Neural cell (in vitro differentiated cells): ENCODE data around the gene LRRC8B. TPM values are rescaled to one million over a fixed set of nuclear protein-coding genes. Genes with fewer than 3 reads are reported as not detected.

Experiments used
- H2AFZ ChIP-seq: fragments of 200-600, 300-800 bp; sonication (generic), shearing (Covaris generic); 2 replicates; pipeline ENCODE4 v1.6.0; 2014; ENCODE audit warnings: low read depth, mild to moderate bottlenecking, antibody characterized with exemption, low read length, moderate library complexity
- H3F3A ChIP-seq: fragments of 200-600 bp; shearing (Covaris generic); 2 replicates; pipeline ENCODE4 v1.6.1; 2016; ENCODE audit warnings: mild to moderate bottlenecking, moderate library complexity, mixed read lengths, antibody characterized with exemption, low read length; ENCODE audit not compliant: insufficient read depth, poor library complexity, severe bottlenecking
- H3K27ac ChIP-seq: fragments of 200-600, 300-800 bp; sonication (generic), shearing (Covaris generic); 2 replicates; pipeline ENCODE4 v1.5.1; 2014; ENCODE audit warnings: mild to moderate bottlenecking, low read length, moderate library complexity
- H3K27me3 ChIP-seq: fragments of 300-800, 200-600 bp; sonication (generic), shearing (Covaris generic); 2 replicates; pipeline ENCODE4 v1.6.0; 2014; ENCODE audit warnings: mild to moderate bottlenecking, low read depth, low read length, moderate library complexity; ENCODE audit not compliant: insufficient read depth
- H3K36me3 ChIP-seq: fragments of 300-800, 200-600 bp; sonication (generic), shearing (Covaris generic); 2 replicates; pipeline ENCODE4 v1.5.1; 2014; ENCODE audit warnings: mild to moderate bottlenecking, antibody characterized with exemption, low read length, moderate library complexity; ENCODE audit not compliant: insufficient read depth
- H3K4me2 ChIP-seq: fragments of 300-800, 200-600 bp; sonication (generic), shearing (Covaris generic); 2 replicates; pipeline ENCODE4 v1.6.0; 2014; ENCODE audit warnings: mild to moderate bottlenecking, low read length
- H3K4me3 ChIP-seq: fragments of 300-800, 200-600 bp; sonication (generic), shearing (Covaris generic); 2 replicates; pipeline ENCODE4 v1.5.1; 2014; ENCODE audit warnings: mild to moderate bottlenecking, low read length, moderate library complexity
- H3K79me2 ChIP-seq: fragments of 200-600 bp; shearing (Covaris generic); replicated peaks from 2 replicates; pipeline ENCODE4 v1.6.0; 2014; ENCODE audit warnings: mild to moderate bottlenecking, low read length, moderate library complexity; ENCODE audit not compliant: insufficient read depth
- H3K9ac ChIP-seq: fragments of 300-800, 200-600 bp; sonication (generic), shearing (Covaris generic); 2 replicates; pipeline ENCODE4 v1.6.1; 2016; ENCODE audit warnings: mild to moderate bottlenecking, low read length, mixed read lengths
- H3K9me2 ChIP-seq: fragments of 200-600 bp; shearing (Covaris generic); 2 replicates; pipeline ENCODE4 v1.6.1; 2016; ENCODE audit warnings: mild to moderate bottlenecking, low read length, mixed read lengths; ENCODE audit not compliant: insufficient read depth
- H3K9me3 ChIP-seq: fragments of 200-600, 300-800 bp; sonication (generic), shearing (Covaris generic); 2 replicates; pipeline ENCODE4 v1.6.1; 2016; ENCODE audit warnings: mild to moderate bottlenecking, mixed run types, low read length, moderate library complexity, mixed read lengths
- H4K20me1 ChIP-seq: fragments of 200-600 bp; shearing (Covaris generic); 2 replicates; pipeline ENCODE4 v1.6.1; 2016; ENCODE audit warnings: mild to moderate bottlenecking, mixed run types; ENCODE audit not compliant: insufficient read depth
- CTCF ChIP-seq: fragments of 450-650 bp; IDR thresholded peaks from 2 replicates; pipeline ENCODE4 v1.5.1; 2014; ENCODE audit warnings: antibody characterized with exemption, mild to moderate bottlenecking, moderate library complexity; ENCODE audit not compliant: poor library complexity, severe bottlenecking
- EP300 ChIP-seq: fragments of 450-650 bp; conservative IDR thresholded peaks from 2 replicates; pipeline ENCODE4 v1.6.1; 2014; ENCODE audit warnings: antibody characterized with exemption, mild to moderate bottlenecking, moderate library complexity; ENCODE audit not compliant: poor library complexity, severe bottlenecking
- EZH2 ChIP-seq: fragments of 200-600, 300-800 bp; shearing (Covaris generic), sonication (generic); IDR thresholded peaks from 2 replicates; pipeline ENCODE4 v1.6.1; 2014; ENCODE audit warnings: antibody characterized with exemption, low read length, borderline replicate concordance, mild to moderate bottlenecking; ENCODE audit not compliant: insufficient read depth, poor library complexity, severe bottlenecking
- MXI1 ChIP-seq: fragments of 450-650 bp; conservative IDR thresholded peaks from 2 replicates; pipeline ENCODE4 v1.6.1; 2014; ENCODE audit warnings: antibody characterized with exemption, mild to moderate bottlenecking; ENCODE audit not compliant: poor library complexity, severe bottlenecking
- POLR2AphosphoS5 ChIP-seq: IDR thresholded peaks from 2 replicates; pipeline ENCODE4 v1.6.1; 2012
- RAD21 ChIP-seq: fragments of 450-650 bp; conservative IDR thresholded peaks from 2 replicates; pipeline ENCODE4 v1.6.1; 2014; ENCODE audit warnings: antibody characterized with exemption, mild to moderate bottlenecking, moderate library complexity
- REST ChIP-seq: IDR thresholded peaks from 2 replicates; pipeline ENCODE4 v1.6.1; 2012; ENCODE audit warnings: borderline replicate concordance
- SMC3 ChIP-seq: fragments of 450-650 bp; conservative IDR thresholded peaks from 2 replicates; pipeline ENCODE4 v1.6.1; 2014; ENCODE audit warnings: antibody characterized with exemption, mild to moderate bottlenecking, moderate library complexity; ENCODE audit not compliant: poor library complexity
- TAF1 ChIP-seq: IDR thresholded peaks from 2 replicates; pipeline ENCODE4 v1.6.1; 2012; ENCODE audit warnings: low read depth
- polyA plus RNA-seq: library from polyadenylated mRNA; depleted of rRNA; stranded (reverse); fragments of >200 nt; gene quantifications from 2 replicates; pipeline ENCODE4 v1.2.3, GENCODE V29; 2014

LRRC8B gene
- polyA plus RNA-seq, 1 donor from 2014 or later = 15.9 TPM

- Histone ChIP-seq H3K27ac (no peak overlapping the region), H4K20me1 (no peaks in the 10 kb centered on the region)
Observed at GRCh38 chr1:89620664-89621063, 96.0 kb downstream of the LRRC8B start.

GRCh38 chr1:89622895-89623294 lies 98.3 kb downstream of the LRRC8B start:
- Histone ChIP-seq H3K27me3 (no peaks in the 10 kb centered on the region), H3K27ac (no peak overlapping the region), H3K9me3 (no peaks in the 10 kb centered on the region), H3K9ac (no peak overlapping the region), H3K79me2 (no peaks in the 10 kb centered on the region), H3K9me2 (no peaks in the 10 kb centered on the region), H2AFZ (no peak overlapping the region), H3K4me3 (no peak overlapping the region), H3K4me2 (no peak overlapping the region), H4K20me1 (no peaks in the 10 kb centered on the region), H3K36me3 (no peaks in the 10 kb centered on the region), H3F3A (no peaks in the 10 kb centered on the region)
- TF ChIP-seq SMC3 = no peak
- TF ChIP-seq POLR2AphosphoS5 = no peak
- TF ChIP-seq TAF1 = no peak
- TF ChIP-seq REST = no peak
- TF ChIP-seq EZH2 = no peak
- no peak for TF ChIP-seq RAD21
- no peak for TF ChIP-seq MXI1
- TF ChIP-seq EP300 = no peak
- TF ChIP-seq CTCF = no peak

More at GRCh38 chr1:89620664-89621063, 96.0 kb downstream of the LRRC8B start:
- Histone ChIP-seq H3K79me2 (no peaks in the 10 kb centered on the region), H3F3A (no peaks in the 10 kb centered on the region), H3K36me3 (no peaks in the 10 kb centered on the region), H3K27me3 (no peaks in the 10 kb centered on the region), H3K4me3 (no peak overlapping the region), H2AFZ (no peak overlapping the region), H3K9ac (no peak overlapping the region), H3K9me3 (no peaks in the 10 kb centered on the region), H3K9me2 (no peaks in the 10 kb centered on the region), H3K4me2 (no peak overlapping the region)
- TF ChIP-seq CTCF = no peak
